Measurements from ENCODE around the gene SDF2L1.

Gene SDF2L1

GRCh38 chr22:21683401-21683811 lies 41.3 kb downstream of the SDF2L1 start:
- Histone ChIP-seq H3K4me3 (no peak overlapping the region), H3K9ac (ENCODE audit: insufficient read length) (no peak overlapping the region), H3K36me3 (ENCODE audit: insufficient read depth, low read length) (peaks cover 6% of the 10 kb centered on the region; the same call in 1 of the 2 replicates), H3K9me3 (ENCODE audit: low read depth, low read length) (no peaks in the 10 kb centered on the region), H3K27ac (no peak overlapping the region)
- no peak for DNase-seq (ENCODE audit: low read depth, low spot score)
- TF ChIP-seq FOXP2 (optimal IDR thresholded peaks at IDR 0.05; ENCODE audit: control extremely low read depth, extremely low read length, insufficient read depth) (no peak), EZH2 (IDR thresholded peaks at IDR 0.05) (no peak)

GRCh38 chr22:21684492-21685163 lies 42.5 kb downstream of the SDF2L1 start:
- Histone ChIP-seq H3K9ac (ENCODE audit: insufficient read length) (no peak overlapping the region), H3K36me3 (ENCODE audit: insufficient read depth, low read length) (peaks cover 6% of the 10 kb centered on the region; the same call in 1 of the 2 replicates), H3K9me3 (ENCODE audit: low read depth, low read length) (no peaks in the 10 kb centered on the region), H3K27ac (no peak overlapping the region), H3K4me3 (no peak overlapping the region)
- TF ChIP-seq FOXP2 (optimal IDR thresholded peaks at IDR 0.05; ENCODE audit: control extremely low read depth, extremely low read length, insufficient read depth) (no peak), EZH2 (IDR thresholded peaks at IDR 0.05) (no peak), POLR2AphosphoS5 (IDR thresholded peaks at IDR 0.05; ENCODE audit: borderline replicate concordance, low read depth, low read length) (no peak)
- DNase-seq (ENCODE audit: low read depth, low spot score) = no peak

- Histone ChIP-seq H3K9me3 (ENCODE audit: low read depth, low read length) (no peaks in the 10 kb centered on the region), H3K4me3 (no peak overlapping the region), H3K27ac (no peak overlapping the region), H3K9ac (ENCODE audit: insufficient read length) (no peak overlapping the region), H3K36me3 (ENCODE audit: insufficient read depth, low read length) (peaks cover 6% of the 10 kb centered on the region; the same call in 1 of the 2 replicates)
- no peak for TF ChIP-seq POLR2AphosphoS5 (IDR thresholded peaks at IDR 0.05; ENCODE audit: borderline replicate concordance, low read depth, low read length)
- no peak for TF ChIP-seq FOXP2 (optimal IDR thresholded peaks at IDR 0.05; ENCODE audit: control extremely low read depth, extremely low read length, insufficient read depth)
- no peak for DNase-seq (ENCODE audit: low read depth, low spot score)
Observed at GRCh38 chr22:21685164-21685513, 43.0 kb downstream of the SDF2L1 start.

GRCh38 chr22:21686193-21686608 lies 44.1 kb downstream of the SDF2L1 start:
- Histone ChIP-seq H3K9ac (ENCODE audit: insufficient read length) (no peak overlapping the region), H3K36me3 (ENCODE audit: insufficient read depth, low read length) (peaks cover 6% of the 10 kb centered on the region; the same call in 1 of the 2 replicates), H3K9me3 (ENCODE audit: low read depth, low read length) (no peaks in the 10 kb centered on the region), H3K4me3 (no peak overlapping the region), H3K27ac (no peak overlapping the region)
- TF ChIP-seq EZH2 (IDR thresholded peaks at IDR 0.05) = no peak
- TF ChIP-seq FOXP2 (optimal IDR thresholded peaks at IDR 0.05; ENCODE audit: control extremely low read depth, extremely low read length, insufficient read depth) = no peak
- TF ChIP-seq POLR2AphosphoS5 (IDR thresholded peaks at IDR 0.05; ENCODE audit: borderline replicate concordance, low read depth, low read length) = no peak
- DNase-seq (ENCODE audit: low read depth, low spot score) = no peak

- H3K4me3 ChIP-seq = no peak overlapping the region
- TF ChIP-seq POLR2AphosphoS5 (IDR thresholded peaks at IDR 0.05; ENCODE audit: borderline replicate concordance, low read depth, low read length) (no peak), EZH2 (IDR thresholded peaks at IDR 0.05) (no peak), FOXP2 (optimal IDR thresholded peaks at IDR 0.05; ENCODE audit: control extremely low read depth, extremely low read length, insufficient read depth) (no peak)
- DNase-seq (ENCODE audit: low read depth, low spot score) = no peak
- no peaks in the 10 kb centered on the region for H3K9me3 ChIP-seq (ENCODE audit: low read depth, low read length)
- H3K9ac ChIP-seq (ENCODE audit: insufficient read length) = no peak overlapping the region
- peaks cover 6% of the 10 kb centered on the region; the same call in 1 of the 2 replicates for H3K36me3 ChIP-seq (ENCODE audit: insufficient read depth, low read length)
- no peak overlapping the region for H3K27ac ChIP-seq
Observed at GRCh38 chr22:21686634-21687393, 44.7 kb downstream of the SDF2L1 start.

GRCh38 chr22:21687685-21688259 lies 45.7 kb downstream of the SDF2L1 start:
- no peak for DNase-seq (ENCODE audit: low read depth, low spot score)
- H3K4me3 ChIP-seq = no peak overlapping the region
- TF ChIP-seq POLR2AphosphoS5 (IDR thresholded peaks at IDR 0.05; ENCODE audit: borderline replicate concordance, low read depth, low read length) = no peak
- no peak for TF ChIP-seq FOXP2 (optimal IDR thresholded peaks at IDR 0.05; ENCODE audit: control extremely low read depth, extremely low read length, insufficient read depth)
- TF ChIP-seq EZH2 (IDR thresholded peaks at IDR 0.05) = no peak
- H3K27ac ChIP-seq = no peak overlapping the region
- peaks cover 6% of the 10 kb centered on the region; the same call in 1 of the 2 replicates for H3K36me3 ChIP-seq (ENCODE audit: insufficient read depth, low read length)
- no peak overlapping the region for H3K9ac ChIP-seq (ENCODE audit: insufficient read length)
- no peaks in the 10 kb centered on the region for H3K9me3 ChIP-seq (ENCODE audit: low read depth, low read length)

- peaks cover 6% of the 10 kb centered on the region; the same call in 1 of the 2 replicates for H3K36me3 ChIP-seq (ENCODE audit: insufficient read depth, low read length)
- no peak overlapping the region for H3K4me3 ChIP-seq
- TF ChIP-seq FOXP2 (optimal IDR thresholded peaks at IDR 0.05; ENCODE audit: control extremely low read depth, extremely low read length, insufficient read depth) = no peak
- H3K9me3 ChIP-seq (ENCODE audit: low read depth, low read length) = no peaks in the 10 kb centered on the region
- H3K9ac ChIP-seq (ENCODE audit: insufficient read length) = no peak overlapping the region
- H3K27ac ChIP-seq = no peak overlapping the region
- no peak for DNase-seq (ENCODE audit: low read depth, low spot score)
Observed at GRCh38 chr22:21688341-21688705, 46.2 kb downstream of the SDF2L1 start.

GRCh38 chr22:21688706-21689381 lies 46.7 kb downstream of the SDF2L1 start:
- Histone ChIP-seq H3K4me3 (no peak overlapping the region), H3K36me3 (ENCODE audit: insufficient read depth, low read length) (peaks cover 6% of the 10 kb centered on the region; the same call in 1 of the 2 replicates), H3K9me3 (ENCODE audit: low read depth, low read length) (no peaks in the 10 kb centered on the region), H3K9ac (ENCODE audit: insufficient read length) (no peak overlapping the region), H3K27ac (no peak overlapping the region)
- TF ChIP-seq FOXP2 (optimal IDR thresholded peaks at IDR 0.05; ENCODE audit: control extremely low read depth, extremely low read length, insufficient read depth) = no peak
- DNase-seq (ENCODE audit: low read depth, low spot score) = no peak
